Nephron progenitor cell (in vitro differentiated cells): ENCODE data around the gene HSCB.

Experiments used
- DNase-seq: peaks from one replicate; pipeline ENCODE4 v3.0.0; 2021
- H3K27ac Mint-ChIP-seq: 2 replicates; pipeline ENCODE4 v1.8.0; 2021; ENCODE audit warnings: mild to moderate bottlenecking, moderate library complexity, mixed read lengths
- H3K27me3 Mint-ChIP-seq: 2 replicates; pipeline ENCODE4 v1.8.0; 2021; ENCODE audit warnings: mild to moderate bottlenecking, low read depth, mixed read lengths; ENCODE audit not compliant: poor library complexity
- H3K36me3 Mint-ChIP-seq: 2 replicates; pipeline ENCODE4 v1.8.0; 2021; ENCODE audit warnings: low read depth, mixed read lengths
- H3K4me1 Mint-ChIP-seq: 2 replicates; pipeline ENCODE4 v1.8.0; 2021; ENCODE audit warnings: mixed read lengths
- H3K4me3 Mint-ChIP-seq: 2 replicates; pipeline ENCODE4 v1.8.0; 2021; ENCODE audit warnings: mild to moderate bottlenecking, moderate library complexity, mixed read lengths
- H3K9me3 Mint-ChIP-seq: 2 replicates; pipeline ENCODE4 v1.8.0; 2021; ENCODE audit warnings: mild to moderate bottlenecking, moderate library complexity, mixed read lengths
- CTCF ChIP-seq: fragments of 200-600 bp; sonication (generic); IDR thresholded peaks from 2 replicates; pipeline ENCODE4 v1.5.0; 2021; ENCODE audit warnings: antibody characterized with exemption

The HSCB gene

GRCh38 chr22:28768701-28769393, 27.0 kb downstream of the HSCB start:
- Mint-ChIP-seq H3K27ac (no peak overlapping the region), H3K36me3 (peaks cover 7% of the 10 kb centered on the region), H3K4me3 (no peak overlapping the region), H3K4me1 (peaks cover 7% of the 10 kb centered on the region), H3K9me3 (peaks cover 17% of the 10 kb centered on the region), H3K27me3 (peaks cover 3% of the 10 kb centered on the region)
- no peak for DNase-seq
- TF ChIP-seq CTCF, result no peak

DNA sequence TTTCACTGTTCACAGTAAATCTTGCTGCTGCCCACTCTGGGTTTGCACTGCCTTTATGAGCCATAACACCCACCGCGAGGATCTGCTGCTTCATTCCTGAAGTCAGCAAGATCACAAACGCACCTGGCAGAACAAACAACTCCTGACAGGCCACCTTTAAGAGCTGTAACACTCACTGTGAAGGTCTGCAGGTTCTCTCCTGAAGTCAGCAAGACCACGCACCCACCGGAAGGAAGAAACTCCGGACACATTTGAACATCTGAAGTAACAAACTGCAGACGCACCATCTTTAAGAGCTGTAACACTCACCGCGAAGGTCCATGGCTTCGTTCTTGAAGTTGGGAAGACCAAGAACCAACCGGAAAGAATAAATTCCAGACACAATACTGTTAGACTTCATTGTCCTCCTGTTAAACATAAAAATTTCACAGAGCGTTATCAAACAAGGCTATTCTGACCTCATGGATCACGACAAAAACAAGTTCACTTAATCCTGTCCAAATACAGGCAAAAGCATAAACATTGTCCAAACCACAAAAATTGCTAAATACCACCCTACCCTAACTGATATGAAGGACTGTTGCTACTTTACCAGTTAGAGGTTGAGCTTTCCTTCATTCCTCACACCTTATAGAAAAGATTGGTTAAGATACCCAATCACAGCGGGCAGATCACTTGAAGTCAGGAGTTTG, 27.7 kb downstream of the HSCB start:
- Mint-ChIP-seq H3K4me1 (peaks cover 10% of the 10 kb centered on the region), H3K4me3 (no peak overlapping the region), H3K27me3 (peaks cover 3% of the 10 kb centered on the region), H3K36me3 (peaks cover 11% of the 10 kb centered on the region), H3K27ac (no peak overlapping the region), H3K9me3 (peaks cover 17% of the 10 kb centered on the region)
- TF ChIP-seq CTCF, result no peak
- no peak for DNase-seq

- no peak for DNase-seq
- Mint-ChIP-seq H3K27me3 (peaks cover 3% of the 10 kb centered on the region), H3K4me3 (peak overlapping the region; percentile 18), H3K27ac (no peak overlapping the region), H3K9me3 (peaks cover 17% of the 10 kb centered on the region), H3K4me1 (peaks cover 14% of the 10 kb centered on the region), H3K36me3 (peaks cover 29% of the 10 kb centered on the region)
- no peak for TF ChIP-seq CTCF
These were observed 29.5 kb downstream of the HSCB start for GRCh38 chr22:28771195-28771791.

GRCh38 chr22:28772633-28773460, 31.0 kb downstream of the HSCB start, which contains the start of gene CCDC117:
TSS of gene CCDC117 (plus strand) at chr22:28772695. CDS start at chr22:28772850, 155 bp downstream.
- Mint-ChIP-seq H3K27ac (peak within 1 kb of the TSS; percentile 98), H3K4me1 (peaks cover 14% of the 10 kb centered on the region), H3K27me3 (peaks cover 6% of the 10 kb centered on the region), H3K9me3 (peaks cover 17% of the 10 kb centered on the region), H3K36me3 (peaks cover 43% of the 10 kb centered on the region), H3K4me3 (peak within 1 kb of the TSS; percentile 92)
- no peak for TF ChIP-seq CTCF
- peak; percentile 89 for DNase-seq

DNA sequence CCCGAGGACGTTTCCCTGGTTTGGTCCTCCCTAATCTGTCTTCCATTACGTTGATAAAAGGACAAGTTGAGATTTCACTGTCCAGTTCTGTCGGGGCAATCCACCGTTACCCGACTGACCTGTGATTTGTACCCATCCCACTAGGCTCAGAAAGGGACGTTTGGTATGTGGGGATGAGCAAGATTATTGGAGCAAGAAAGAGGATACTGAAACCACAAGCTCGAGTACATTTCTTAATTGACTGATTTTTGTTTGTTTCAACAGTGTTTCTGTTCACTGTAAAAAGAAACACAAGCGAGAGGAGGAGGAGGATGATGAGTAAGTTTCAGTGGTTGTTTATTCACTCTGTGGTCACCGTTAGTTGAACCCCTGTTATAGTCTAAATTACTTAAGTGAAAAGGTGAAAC, 31.6 kb downstream of the HSCB start:
- TF ChIP-seq CTCF, result no peak
- no peak for DNase-seq
- Mint-ChIP-seq H3K4me3 (peak overlapping the region; percentile 92), H3K36me3 (peaks cover 47% of the 10 kb centered on the region), H3K4me1 (peaks cover 14% of the 10 kb centered on the region), H3K27me3 (peaks cover 6% of the 10 kb centered on the region), H3K9me3 (peaks cover 17% of the 10 kb centered on the region), H3K27ac (peak overlapping the region; percentile 84)
